HepG2 (cell line): ENCODE results near the gene DYSF.

ENCODE experiments used
- CBX5 ChIP-seq: sonication (generic); formaldehyde crosslinking; IDR thresholded peaks from 2 replicates; pipeline ENCODE4 v1.4.0; 2020; ENCODE audit warnings: missing genetic modification reagents, borderline replicate concordance
- DPF2 ChIP-seq: sonication (generic); formaldehyde crosslinking; IDR thresholded peaks from 2 replicates; pipeline ENCODE4 v1.4.0; 2020; ENCODE audit warnings: mild to moderate bottlenecking, low read depth, missing genetic modification reagents, borderline replicate concordance
- FOXA1 ChIP-seq, 2 experiments: fragments of 450-650 bp in 1 of 2; sonication (generic) in 1 of 2; formaldehyde crosslinking in 1 of 2; IDR thresholded peaks; 2 replicates each; pipeline versions ENCODE4 v1.4.0 to v1.6.1; 2016 to 2020; ENCODE audit warnings: missing genetic modification reagents in 1 of 2
- JUN ChIP-seq: sonication (generic); formaldehyde crosslinking; IDR thresholded peaks from 2 replicates; pipeline ENCODE4 v1.4.0; 2020; ENCODE audit warnings: mild to moderate bottlenecking, missing genetic modification reagents
- MEIS1 ChIP-seq: sonication (generic); formaldehyde crosslinking; IDR thresholded peaks from 2 replicates; pipeline ENCODE4 v1.9.0; 2021; ENCODE audit warnings: mild to moderate bottlenecking, missing genetic modification reagents, moderate library complexity, borderline replicate concordance
- TP53 ChIP-seq: sonication (generic); formaldehyde crosslinking; conservative IDR thresholded peaks from 2 replicates; pipeline ENCODE4 v1.4.0; 2020; ENCODE audit warnings: missing genetic modification reagents
- ZNF776 ChIP-seq: sonication (generic); formaldehyde crosslinking; IDR thresholded peaks from 2 replicates; pipeline ENCODE4 v1.4.0; 2020; ENCODE audit warnings: mild to moderate bottlenecking, missing genetic modification reagents
- ZNF878 ChIP-seq: sonication (generic); formaldehyde crosslinking; IDR thresholded peaks from 2 replicates; pipeline ENCODE4 v1.8.1; 2023; ENCODE audit warnings: mild to moderate bottlenecking, missing genetic modification reagents, moderate library complexity

DNA sequence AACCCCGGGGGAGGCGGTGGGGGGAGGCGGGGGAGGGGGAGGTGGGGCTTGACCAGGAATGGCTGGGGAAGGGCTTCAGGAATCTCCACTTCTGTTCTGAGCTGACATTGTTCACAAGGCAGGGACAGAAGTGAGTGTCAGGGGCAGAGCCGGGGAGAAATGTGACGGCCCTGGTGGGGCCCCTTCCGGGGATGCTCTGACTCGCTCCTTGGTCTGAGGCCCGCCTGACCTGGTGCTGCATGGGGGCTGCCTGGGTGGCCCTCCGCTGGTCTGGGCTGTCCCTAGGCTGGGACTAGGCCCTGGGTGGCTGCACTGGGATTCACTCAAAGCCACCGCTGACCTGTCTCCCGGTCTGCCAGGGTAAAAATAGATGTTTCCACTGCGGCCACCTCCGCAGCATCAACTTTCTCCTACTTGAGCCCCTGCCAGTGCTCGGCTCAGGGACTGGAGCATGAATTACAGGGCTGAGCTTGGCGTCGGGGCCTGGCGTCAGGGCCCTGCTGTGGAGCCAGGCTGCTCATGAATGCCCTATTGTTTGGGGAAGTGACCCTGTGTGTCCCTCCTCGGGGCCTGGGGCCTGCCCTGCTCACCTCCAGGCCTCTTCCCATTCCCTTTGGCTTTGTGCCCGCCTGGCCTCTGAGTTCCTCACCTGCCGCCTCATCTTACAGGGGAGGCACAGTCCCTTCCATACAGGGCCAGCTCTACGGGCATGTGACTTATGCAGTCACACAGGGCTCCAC, 247.5 kb downstream of the DYSF start:
- no peak for TF ChIP-seq MEIS1
- no peak for TF ChIP-seq CBX5 (CRISPR knock-in tag)
- TF ChIP-seq DPF2 (CRISPR knock-in tag): no peak
- no peak for TF ChIP-seq ZNF776 (CRISPR knock-in tag)
- TF ChIP-seq ZNF878: no peak
- no peak for TF ChIP-seq JUN
- no peak for TF ChIP-seq FOXA1 (IDR thresholded peaks at IDR 0.05)
- no peak for TF ChIP-seq FOXA1 (CRISPR knock-in tag; IDR thresholded peaks at IDR 0.05)
- TF ChIP-seq TP53 (CRISPR knock-in tag): no peak
